Astrocyte (in vitro differentiated cells and primary cell): ENCODE data around the gene EYA2. TPM values are rescaled to one million over a fixed set of nuclear protein-coding genes. Genes with fewer than 3 reads are reported as not detected.

Experiments used
- DNase-seq: peaks from one replicate; pipeline ENCODE4 v3.0.0-alpha.2; 2010; ENCODE audit warnings: low read depth
- FAIRE-seq: peaks from 2 replicates; lab custom pipeline; 2011; peaks lifted over from hg19 to GRCh38; lab: Jason Lieb, UNC
- H2AFZ ChIP-seq: 2 replicates; pipeline ENCODE4 v1.6.0; 2012; ENCODE audit warnings: low read depth, low read length, inconsistent platforms
- H3K27ac ChIP-seq: 2 replicates; pipeline ENCODE4 v1.5.1; 2011; ENCODE audit warnings: low read depth, low read length, inconsistent platforms
- H3K27me3 ChIP-seq: 2 replicates; pipeline ENCODE4 v1.6.0; 2011; ENCODE audit warnings: low read length, inconsistent platforms; ENCODE audit not compliant: insufficient read depth
- H3K36me3 ChIP-seq: 2 replicates; pipeline ENCODE4 v1.5.1; 2011; ENCODE audit warnings: low read length, inconsistent platforms; ENCODE audit not compliant: insufficient read depth
- H3K4me1 ChIP-seq: 2 replicates; pipeline ENCODE4 v1.5.1; 2011; ENCODE audit warnings: low read length, inconsistent platforms; ENCODE audit not compliant: insufficient read depth
- H3K4me2 ChIP-seq: 2 replicates; pipeline ENCODE4 v1.6.0; 2012; ENCODE audit warnings: low read length, inconsistent platforms
- H3K4me3 ChIP-seq: 2 replicates; pipeline ENCODE4 v1.5.1; 2011; ENCODE audit warnings: low read depth, mild to moderate bottlenecking, low read length, inconsistent platforms; ENCODE audit not compliant: insufficient read depth
- H3K79me2 ChIP-seq: 2 replicates; pipeline ENCODE4 v1.6.0; 2012; ENCODE audit warnings: mild to moderate bottlenecking, low read length, inconsistent platforms; ENCODE audit not compliant: insufficient read depth
- H3K9ac ChIP-seq: 2 replicates; pipeline ENCODE4 v1.6.0; 2012; ENCODE audit warnings: mild to moderate bottlenecking, low read length, inconsistent platforms
- H3K9me3 ChIP-seq: 2 replicates; pipeline ENCODE4 v1.5.1; 2012; ENCODE audit warnings: low read depth, mild to moderate bottlenecking, low read length, inconsistent platforms; ENCODE audit not compliant: insufficient read depth
- H4K20me1 ChIP-seq: 2 replicates; pipeline ENCODE4 v1.6.0; 2012; ENCODE audit warnings: low read length, inconsistent platforms; ENCODE audit not compliant: insufficient read depth
- H3K27ac Mint-ChIP-seq: one replicate; pipeline ENCODE4 v1.8.0; 2021; ENCODE audit warnings: mild to moderate bottlenecking, mixed read lengths; ENCODE audit not compliant: unreplicated experiment
- H3K27me3 Mint-ChIP-seq: one replicate; pipeline ENCODE4 v1.8.0; 2021; ENCODE audit warnings: low read depth, mixed read lengths; ENCODE audit not compliant: unreplicated experiment
- H3K36me3 Mint-ChIP-seq: one replicate; pipeline ENCODE4 v1.8.0; 2021; ENCODE audit warnings: low read depth, mixed read lengths; ENCODE audit not compliant: unreplicated experiment
- H3K4me1 Mint-ChIP-seq: one replicate; pipeline ENCODE4 v1.8.0; 2021; ENCODE audit warnings: low read depth, mixed read lengths; ENCODE audit not compliant: unreplicated experiment
- H3K4me3 Mint-ChIP-seq: one replicate; pipeline ENCODE4 v1.8.0; 2021; ENCODE audit warnings: mild to moderate bottlenecking, moderate library complexity, mixed read lengths; ENCODE audit not compliant: unreplicated experiment
- H3K9me3 Mint-ChIP-seq: one replicate; pipeline ENCODE4 v1.8.0; 2021; ENCODE audit warnings: mild to moderate bottlenecking, mixed read lengths; ENCODE audit not compliant: unreplicated experiment
- CTCF ChIP-seq: IDR thresholded peaks from 2 replicates; pipeline ENCODE4 v1.5.1; 2011; ENCODE audit warnings: low read depth, mild to moderate bottlenecking, inconsistent platforms, low read length, moderate library complexity; ENCODE audit not compliant: insufficient read depth
- EZH2 ChIP-seq: IDR thresholded peaks from 2 replicates; pipeline ENCODE4 v1.6.1; 2012; ENCODE audit warnings: mild to moderate bottlenecking, low read length, inconsistent platforms; ENCODE audit not compliant: insufficient read depth
- total RNA-seq: library from RNA; stranded (reverse); gene quantifications from 2 replicates; pipeline ENCODE4 v1.2.1, GENCODE V29; 2021

The EYA2 gene
- total RNA-seq, 1 donor from 2014 or later = 1.5 TPM

DNA sequence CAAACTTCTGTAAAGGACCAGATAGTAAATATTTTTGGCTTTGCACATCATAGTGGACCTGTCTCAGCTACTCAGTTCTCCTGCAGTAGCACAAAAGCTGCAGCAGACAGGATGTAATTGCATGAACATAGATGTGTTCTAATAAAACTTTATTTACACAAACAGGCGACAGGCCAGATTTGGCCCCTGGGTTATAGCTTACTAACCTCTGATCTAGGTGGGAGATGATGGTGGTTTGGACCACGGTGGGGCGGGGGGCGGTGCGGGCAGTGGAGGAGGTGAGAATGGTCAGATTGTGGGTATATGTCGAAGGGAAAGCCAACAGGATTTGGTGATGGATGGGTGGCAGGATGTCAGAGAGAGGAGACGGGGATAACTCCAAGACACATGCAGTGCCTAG is 265.6 kb downstream of the EYA2 start:
- Mint-ChIP-seq H3K27ac (no peak overlapping the region), H3K4me3 (no peak overlapping the region), H3K27me3 (peaks cover 18% of the 10 kb centered on the region), H3K4me1 (peaks cover 1% of the 10 kb centered on the region), H3K36me3 (peaks cover 3% of the 10 kb centered on the region), H3K9me3 (peaks cover 3% of the 10 kb centered on the region)
- TF ChIP-seq CTCF (no peak), EZH2 (no peak)
- Histone ChIP-seq H4K20me1 (no peaks in the 10 kb centered on the region), H3K9me3 (no peaks in the 10 kb centered on the region), H3K9ac (no peak overlapping the region), H3K4me2 (no peak overlapping the region), H2AFZ (no peak overlapping the region), H3K4me1 (no peaks in the 10 kb centered on the region), H3K27ac (no peak overlapping the region), H3K4me3 (no peak overlapping the region), H3K36me3 (no peaks in the 10 kb centered on the region), H3K79me2 (no peaks in the 10 kb centered on the region), H3K27me3 (peaks cover 3% of the 10 kb centered on the region)
- FAIRE-seq = no peak
- no peak for DNase-seq

DNA sequence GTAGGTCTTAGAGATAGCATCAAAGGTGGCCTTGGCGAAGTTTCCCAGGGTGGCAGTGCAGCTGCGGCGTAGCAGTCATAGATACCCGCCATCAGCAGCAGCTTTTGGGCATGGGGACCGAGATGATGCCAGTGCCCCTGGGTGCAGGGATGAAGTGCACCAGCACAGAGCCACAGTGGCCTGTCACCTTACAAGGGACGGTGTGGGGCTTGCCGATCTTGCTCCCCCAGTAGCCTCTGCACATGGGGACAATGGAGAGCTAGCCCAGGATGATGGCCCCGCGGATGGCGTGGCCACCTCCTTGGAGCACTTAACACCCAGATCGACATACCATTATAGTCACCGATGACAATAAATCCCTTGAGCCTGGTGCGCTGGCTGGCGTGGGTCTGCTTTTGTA is 266.3 kb downstream of the EYA2 start:
- TF ChIP-seq EZH2 (no peak), CTCF (no peak)
- H3K9ac ChIP-seq = no peak overlapping the region
- H3K27ac ChIP-seq = no peak overlapping the region
- H2AFZ ChIP-seq = no peak overlapping the region
- H4K20me1 ChIP-seq = no peaks in the 10 kb centered on the region
- Mint-ChIP-seq H3K27me3 (peaks cover 23% of the 10 kb centered on the region), H3K36me3 (peaks cover 3% of the 10 kb centered on the region), H3K27ac (no peak overlapping the region), H3K9me3 (peaks cover 3% of the 10 kb centered on the region), H3K4me1 (peaks cover 1% of the 10 kb centered on the region), H3K4me3 (no peak overlapping the region)
- no peak overlapping the region for H3K4me2 ChIP-seq
- DNase-seq = no peak
- no peaks in the 10 kb centered on the region for H3K9me3 ChIP-seq
- H3K27me3 ChIP-seq = peaks cover 2% of the 10 kb centered on the region
- H3K4me3 ChIP-seq = no peak overlapping the region
- FAIRE-seq = no peak
- H3K79me2 ChIP-seq = no peaks in the 10 kb centered on the region
- no peaks in the 10 kb centered on the region for H3K4me1 ChIP-seq
- no peaks in the 10 kb centered on the region for H3K36me3 ChIP-seq

DNA sequence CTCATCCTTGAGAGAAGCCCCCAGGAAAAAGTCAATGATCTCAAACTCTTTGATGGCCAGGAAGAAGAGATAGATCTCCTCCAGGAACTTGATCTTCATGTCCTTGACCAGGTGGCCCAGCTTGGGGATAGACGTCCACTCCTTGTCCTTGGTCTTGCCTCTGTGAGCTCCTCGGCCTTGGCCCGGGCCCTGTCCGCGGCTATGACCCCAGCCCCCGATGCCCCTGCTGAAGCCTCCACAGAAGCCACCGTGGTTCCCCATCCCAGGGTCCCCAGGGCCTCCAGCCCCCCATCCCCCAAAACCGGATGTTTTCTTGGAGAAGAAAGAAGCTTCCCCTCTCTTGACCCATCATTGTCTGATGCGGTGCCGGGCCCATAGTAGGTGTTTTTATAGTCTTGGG is 266.8 kb downstream of the EYA2 start:
- H3K27ac Mint-ChIP-seq = no peak overlapping the region
- H3K36me3 Mint-ChIP-seq = peaks cover 3% of the 10 kb centered on the region
- TF ChIP-seq CTCF (no peak), EZH2 (no peak)
- H3K9me3 Mint-ChIP-seq = peaks cover 3% of the 10 kb centered on the region
- Histone ChIP-seq H3K27ac (no peak overlapping the region), H3K4me3 (no peak overlapping the region), H3K27me3 (peaks cover 2% of the 10 kb centered on the region), H3K9me3 (no peaks in the 10 kb centered on the region), H3K4me1 (no peaks in the 10 kb centered on the region), H2AFZ (no peak overlapping the region), H3K36me3 (no peaks in the 10 kb centered on the region), H3K4me2 (no peak overlapping the region), H4K20me1 (no peaks in the 10 kb centered on the region), H3K79me2 (no peaks in the 10 kb centered on the region), H3K9ac (no peak overlapping the region)
- FAIRE-seq (no peak), DNase-seq (no peak)
- H3K4me1 Mint-ChIP-seq = peaks cover 1% of the 10 kb centered on the region
- H3K4me3 Mint-ChIP-seq = no peak overlapping the region
- peaks cover 21% of the 10 kb centered on the region for H3K27me3 Mint-ChIP-seq
